ENCODE results near the gene PGBD5.

Gene PGBD5

GRCh38 chr1:230301322-230301721, 124.8 kb downstream of the PGBD5 start:
- DNase-seq (ENCODE audit: low read depth): no peak

- no peak for DNase-seq (ENCODE audit: low read depth)
These were observed 125.5 kb downstream of the PGBD5 start for GRCh38 chr1:230300322-230301301.

- no peak for DNase-seq (ENCODE audit: low read depth)
These were observed 126.7 kb downstream of the PGBD5 start for GRCh38 chr1:230299191-230300006.

GRCh38 chr1:230295367-230295766, 130.8 kb downstream of the PGBD5 start:
- DNase-seq (ENCODE audit: low read depth): no peak

- DNase-seq (ENCODE audit: low read depth): no peak
These were observed 132.8 kb downstream of the PGBD5 start for GRCh38 chr1:230293390-230293700.

GRCh38 chr1:230292689-230293389, 133.3 kb downstream of the PGBD5 start:
- no peak for DNase-seq (ENCODE audit: low read depth)

GRCh38 chr1:230291731-230292620, 134.2 kb downstream of the PGBD5 start:
- DNase-seq (ENCODE audit: low read depth): no peak

- no peak for DNase-seq (ENCODE audit: low read depth)
These were observed 136.8 kb downstream of the PGBD5 start for GRCh38 chr1:230289350-230289644.

GRCh38 chr1:230288641-230289349, 137.3 kb downstream of the PGBD5 start:
- DNase-seq (ENCODE audit: low read depth): no peak

- DNase-seq (ENCODE audit: low read depth): no peak
These were observed 138.3 kb downstream of the PGBD5 start for GRCh38 chr1:230287674-230288315.

- no peak for DNase-seq (ENCODE audit: low read depth)
These were observed 139.3 kb downstream of the PGBD5 start for GRCh38 chr1:230286890-230287269.

GRCh38 chr1:230286166-230286889, 139.8 kb downstream of the PGBD5 start:
- no peak for DNase-seq (ENCODE audit: low read depth)

GRCh38 chr1:230285351-230285750, 140.8 kb downstream of the PGBD5 start:
- no peak for DNase-seq (ENCODE audit: low read depth)

- DNase-seq (ENCODE audit: low read depth): no peak
These were observed 141.2 kb downstream of the PGBD5 start for GRCh38 chr1:230284891-230285290.

- DNase-seq (ENCODE audit: low read depth): no peak
These were observed 142.5 kb downstream of the PGBD5 start for GRCh38 chr1:230283678-230284077.

- DNase-seq (ENCODE audit: low read depth): no peak
These were observed 144.0 kb downstream of the PGBD5 start for GRCh38 chr1:230282157-230282556.

GRCh38 chr1:230281556-230281955, 144.6 kb downstream of the PGBD5 start:
- DNase-seq (ENCODE audit: low read depth): no peak

- DNase-seq (ENCODE audit: low read depth): no peak
These were observed 145.2 kb downstream of the PGBD5 start for GRCh38 chr1:230280906-230281413.

- no peak for DNase-seq (ENCODE audit: low read depth)
These were observed 145.9 kb downstream of the PGBD5 start for GRCh38 chr1:230280054-230280795.
